Tibial artery (tissue), 4 donors: ENCODE data around the gene USP10.
A peak's percentile ranks its signal among the peaks of the same experiment; 100 is the strongest.

Experiments
- DNase-seq, 2 donors: peaks; one replicate each; pipeline ENCODE4 v3.0.0-alpha.2; 2019
- H3K27ac ChIP-seq, 2 donors: fragments of 200-600 bp; sonication (generic) in 1 of 2; 1 replicate in 1 of 2; 2 replicates in 1 of 2; pipeline ENCODE4 v1.5.1; 2018 to 2019; ENCODE audit warnings: mild to moderate bottlenecking in 1 of 2
- H3K27me3 ChIP-seq, 2 donors: fragments of 200-600 bp; sonication (generic) in 1 of 2; one replicate each; pipeline versions ENCODE4 v1.5.1 to v1.6.0; 2016 to 2019
- H3K36me3 ChIP-seq, 3 donors: fragments of 200-600 bp; sonication (generic) in 2 of 3; one replicate each; pipeline ENCODE4 v1.5.1; 2016 to 2019; ENCODE audit warnings: mild to moderate bottlenecking in 2 of 3
- H3K4me1 ChIP-seq, 4 donors: fragments of 200-600 bp; sonication (generic) in 2 of 4; 1 replicate in 3 of 4; 2 replicates in 1 of 4; pipeline ENCODE4 v1.5.1; 2016 to 2019
- H3K4me3 ChIP-seq, 2 donors: fragments of 200-600 bp; sonication (generic) in 1 of 2; 1 replicate in 1 of 2; 2 replicates in 1 of 2; pipeline ENCODE4 v1.5.1; 2018 to 2019; ENCODE audit warnings: mild to moderate bottlenecking in 2 of 2
- H3K9me3 ChIP-seq, 3 donors: fragments of 200-600 bp; sonication (generic) in 1 of 3; one replicate each; pipeline ENCODE4 v1.5.1; 2016 to 2019
- CTCF ChIP-seq, 2 experiments: fragments of 200-600 bp in 1 of 2; fragments of 450-650 bp in 1 of 2; IDR thresholded peaks; one replicate each; pipeline ENCODE4 v1.5.1; 2017 to 2019; ENCODE audit warnings: antibody characterized with exemption in 2 of 2, mild to moderate bottlenecking in 1 of 2, moderate library complexity in 1 of 2
- intact Hi-C: fragments of 100-400 bp; cut with DNase I; formaldehyde crosslinking; loops from one replicate; pipeline ENCODE4 v1.15.0; 2023; ENCODE audit warnings: low total_unique reads

USP10 gene

GRCh38 chr16:84694980-84695379, 4.8 kb upstream of the USP10 start:
- Histone ChIP-seq H3K27me3 (no peaks in the 10 kb centered on the region), H3K4me1 (peaks cover 0 to 6% (median 6%) of the 10 kb centered on the region in 4 donors), H3K9me3 (no peaks in the 10 kb centered on the region), H3K4me3 (no peak overlapping the region), H3K36me3 (peaks cover 0 to under 1% (median 0%) of the 10 kb centered on the region in 3 donors), H3K27ac (no peak overlapping the region)
- intact Hi-C loops, result loop anchor here (10.0 kb wide), 1 partner anchor 1810 kb away; no protein-coding TSS in a partner anchor
- no peak for DNase-seq
- no peak for TF ChIP-seq CTCF (IDR thresholded peaks at IDR 0.05)

GRCh38 chr16:84699147-84699711, 571 bp upstream of the USP10 start:
- Histone ChIP-seq H3K4me1 (peaks cover 0 to 25% (median 12%) of the 10 kb centered on the region in 4 donors), H3K4me3 (peak overlapping the region; percentile 99), H3K27ac (peak overlapping the region; percentile 94), H3K36me3 (peaks cover 0 to 4% (median 0%) of the 10 kb centered on the region in 3 donors), H3K9me3 (no peaks in the 10 kb centered on the region), H3K27me3 (no peaks in the 10 kb centered on the region)
- DNase-seq, result no peak
- no peak for TF ChIP-seq CTCF (IDR thresholded peaks at IDR 0.05)
- intact Hi-C loops, result loop anchor here (10.0 kb wide), 1 partner anchor 1806 kb away; no protein-coding TSS in a partner anchor

GRCh38 chr16:84700446-84701300, 873 bp downstream of the USP10 start:
- H3K27me3 ChIP-seq, result no peaks in the 10 kb centered on the region

GRCh38 chr16:84703681-84704080, 3.9 kb downstream of the USP10 start:
- no peak for DNase-seq
- Histone ChIP-seq H3K4me1 (peaks cover 0 to 25% (median 13%) of the 10 kb centered on the region in 4 donors), H3K4me3 (no peak overlapping the region), H3K27me3 (no peaks in the 10 kb centered on the region), H3K27ac (no peak overlapping the region), H3K9me3 (no peaks in the 10 kb centered on the region), H3K36me3 (peaks cover 0 to 4% (median 0%) of the 10 kb centered on the region in 3 donors)
- TF ChIP-seq CTCF (IDR thresholded peaks at IDR 0.05), result no peak
- intact Hi-C loops, result no loop called here

More at GRCh38 chr16:84700446-84701300, 873 bp downstream of the USP10 start:
- peak overlapping the region; percentile 94 for H3K27ac ChIP-seq
- no peaks in the 10 kb centered on the region for H3K9me3 ChIP-seq
- TF ChIP-seq CTCF (IDR thresholded peaks at IDR 0.05), result no peak
- H3K4me1 ChIP-seq, result peaks cover 0 to 25% (median 13%) of the 10 kb centered on the region in 4 donors
- peak overlapping the region; percentile 99 for H3K4me3 ChIP-seq
- intact Hi-C loops, result no loop called here
- DNase-seq, result no peak
- peaks cover 0 to 4% (median 0%) of the 10 kb centered on the region in 3 donors for H3K36me3 ChIP-seq

- Histone ChIP-seq H3K27ac (no peak overlapping the region), H3K9me3 (no peaks in the 10 kb centered on the region), H3K4me1 (peaks cover 0 to 22% (median 10%) of the 10 kb centered on the region in 4 donors), H3K4me3 (no peak overlapping the region), H3K36me3 (peaks cover 0 to 4% (median 0%) of the 10 kb centered on the region in 3 donors), H3K27me3 (no peaks in the 10 kb centered on the region)
- no peak for DNase-seq
- no peak for TF ChIP-seq CTCF (IDR thresholded peaks at IDR 0.05)
- intact Hi-C loops, result no loop called here
Observed at GRCh38 chr16:84704253-84704652, 4.5 kb downstream of the USP10 start.
